Measurements from ENCODE around the gene TXNRD1. TPM values are rescaled to one million over a fixed set of nuclear protein-coding genes. Genes with fewer than 3 reads are reported as not detected.

The TXNRD1 gene
- total and polyA plus RNA-seq, 7 donors: 55.9 to 188 (median 121) TPM

DNA sequence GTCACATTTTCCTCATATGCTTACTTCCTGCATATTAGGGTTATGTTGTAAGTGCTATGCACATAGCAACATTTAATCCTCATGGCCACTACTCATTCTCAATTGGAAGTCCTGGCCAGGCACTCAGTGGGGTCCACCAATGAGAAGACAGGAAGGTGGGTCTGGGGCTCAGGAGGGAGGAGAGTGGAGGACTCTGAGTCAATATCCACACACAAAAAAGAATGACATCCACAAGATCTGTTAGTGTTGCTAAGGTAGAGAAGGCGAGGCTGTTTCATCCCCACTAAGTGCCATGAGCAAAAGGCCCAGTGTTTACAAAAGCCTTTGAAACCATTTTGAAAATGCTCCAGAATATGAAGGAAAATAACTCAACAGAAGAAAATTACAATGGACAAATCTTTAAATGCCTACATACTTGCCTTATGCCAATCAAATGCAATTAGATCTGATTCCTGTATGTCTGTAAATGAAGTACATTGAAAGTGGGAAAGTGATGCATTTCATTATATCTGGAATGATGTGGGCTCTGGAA lies 141.9 kb downstream of the TXNRD1 start:
- TF ChIP-seq, protein P1, sequence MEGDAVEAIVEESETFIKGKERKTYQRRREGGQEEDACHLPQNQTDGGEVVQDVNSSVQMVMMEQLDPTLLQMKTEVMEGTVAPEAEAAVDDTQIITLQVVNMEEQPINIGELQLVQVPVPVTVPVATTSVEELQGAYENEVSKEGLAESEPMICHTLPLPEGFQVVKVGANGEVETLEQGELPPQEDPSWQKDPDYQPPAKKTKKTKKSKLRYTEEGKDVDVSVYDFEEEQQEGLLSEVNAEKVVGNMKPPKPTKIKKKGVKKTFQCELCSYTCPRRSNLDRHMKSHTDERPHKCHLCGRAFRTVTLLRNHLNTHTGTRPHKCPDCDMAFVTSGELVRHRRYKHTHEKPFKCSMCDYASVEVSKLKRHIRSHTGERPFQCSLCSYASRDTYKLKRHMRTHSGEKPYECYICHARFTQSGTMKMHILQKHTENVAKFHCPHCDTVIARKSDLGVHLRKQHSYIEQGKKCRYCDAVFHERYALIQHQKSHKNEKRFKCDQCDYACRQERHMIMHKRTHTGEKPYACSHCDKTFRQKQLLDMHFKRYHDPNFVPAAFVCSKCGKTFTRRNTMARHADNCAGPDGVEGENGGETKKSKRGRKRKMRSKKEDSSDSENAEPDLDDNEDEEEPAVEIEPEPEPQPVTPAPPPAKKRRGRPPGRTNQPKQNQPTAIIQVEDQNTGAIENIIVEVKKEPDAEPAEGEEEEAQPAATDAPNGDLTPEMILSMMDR (IDR thresholded peaks at IDR 0.05): no peak
- TF ChIP-seq POLR2A (IDR thresholded peaks at IDR 0.05) (no peak), EP300 (IDR thresholded peaks at IDR 0.05) (no peak), POLR2AphosphoS5 (IDR thresholded peaks at IDR 0.05) (no peak)
- H3K36me3 ChIP-seq: peaks cover 0 to 27% (median 3%) of the 10 kb centered on the region in 4 donors
- peaks cover 0 to 10% (median 2%) of the 10 kb centered on the region in 4 donors for H3K4me1 ChIP-seq
- intact Hi-C loops (cut with DNase I): loop anchor here (5.0 kb wide), 1 partner anchor 155 kb away; no protein-coding TSS in a partner anchor
- peak overlapping the region in 1 of 4 donors; percentile 8 for H3K27ac ChIP-seq
- no peaks in the 10 kb centered on the region for H3K27me3 ChIP-seq
- 90 to 92% methylated on average over 1 of the region's 1 CpG for WGBS, 2 donors
- DNase-seq: peak; percentile 5
- no peak overlapping the region for H3K4me3 ChIP-seq
- peaks cover 0 to 4% (median 0%) of the 10 kb centered on the region in 4 donors for H3K9me3 ChIP-seq

DNA sequence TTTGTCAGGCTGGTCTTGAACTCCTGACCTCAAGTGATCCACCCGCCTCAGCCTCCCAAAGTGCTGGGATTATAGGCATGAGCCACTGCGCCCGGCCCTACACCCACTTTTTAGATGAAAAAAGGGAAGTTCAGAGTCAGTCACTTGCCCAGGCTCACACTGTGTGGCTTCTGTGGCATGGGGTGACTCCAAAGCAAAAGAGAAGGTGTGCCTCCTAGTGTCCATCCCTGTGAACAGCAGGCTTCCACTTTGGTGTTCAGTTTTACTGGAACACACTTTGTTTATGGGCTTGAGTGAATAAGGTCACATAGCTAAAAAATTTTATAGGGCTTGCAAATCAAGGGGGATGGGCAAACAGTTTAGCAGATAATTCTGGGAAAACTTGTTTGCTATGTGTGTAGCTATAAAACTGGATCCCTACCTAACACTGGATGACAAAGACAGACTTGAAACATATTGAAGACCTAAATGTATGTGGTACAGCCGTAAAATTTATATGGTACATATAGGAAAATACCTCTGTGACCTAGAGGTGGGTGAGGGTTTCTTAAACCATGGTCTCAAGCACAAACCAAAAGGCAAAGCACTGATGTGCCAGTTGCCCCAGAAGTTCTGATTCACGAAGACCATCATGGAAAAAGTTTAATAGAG lies 142.9 kb downstream of the TXNRD1 start:
- 47 to 63% methylated on average over 5 of the region's 5 CpGs for WGBS, 2 donors
- peaks cover 0 to 10% (median 2%) of the 10 kb centered on the region in 4 donors for H3K4me1 ChIP-seq
- peaks cover 0 to 20% (median under 1%) of the 10 kb centered on the region in 4 donors for H3K36me3 ChIP-seq
- H3K27me3 ChIP-seq: no peaks in the 10 kb centered on the region
- intact Hi-C loops (cut with DNase I): loop anchor here (1.0 to 5.0 kb wide), 2 partner anchors 143 to 156 kb away; partner anchors contain the start of gene TXNRD1
- peak; percentile 78 for DNase-seq
- TF ChIP-seq POLR2A (IDR thresholded peaks at IDR 0.05): no peak
- TF ChIP-seq EP300 (IDR thresholded peaks at IDR 0.05): no peak
- TF ChIP-seq, protein P1 (IDR thresholded peaks at IDR 0.05): peak; percentile 70 to 87 (median 80)
- peak in 2 of 4 donors; percentile 12 to 17 for TF ChIP-seq POLR2AphosphoS5 (IDR thresholded peaks at IDR 0.05)
- no peak overlapping the region for H3K27ac ChIP-seq
- H3K9me3 ChIP-seq: peaks cover 0 to 4% (median 0%) of the 10 kb centered on the region in 4 donors
- H3K4me3 ChIP-seq: no peak overlapping the region

DNA sequence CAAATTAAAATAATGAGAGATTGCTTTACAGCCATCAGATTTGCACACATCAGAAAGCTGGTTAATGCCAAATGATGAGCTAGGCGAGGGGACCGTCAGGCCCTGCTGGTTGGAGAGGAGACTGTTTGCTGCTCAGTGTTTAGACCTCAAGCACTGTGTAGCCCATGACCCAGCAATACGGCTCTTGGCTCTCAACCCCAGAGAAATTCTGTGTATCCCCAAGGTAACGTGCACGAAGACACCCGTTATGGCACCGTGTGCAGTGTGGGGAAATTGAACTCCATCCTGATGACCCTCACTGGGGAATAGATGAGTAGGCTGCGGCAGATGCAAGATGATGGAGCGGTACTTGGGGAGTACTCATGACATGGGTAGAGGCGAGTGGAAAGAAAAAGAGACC lies 143.6 kb downstream of the TXNRD1 start:
- TF ChIP-seq, protein P1 (IDR thresholded peaks at IDR 0.05): no peak
- no peak for TF ChIP-seq EP300 (IDR thresholded peaks at IDR 0.05)
- no peak for TF ChIP-seq POLR2A (IDR thresholded peaks at IDR 0.05)
- TF ChIP-seq POLR2AphosphoS5 (IDR thresholded peaks at IDR 0.05): no peak
- DNase-seq: peak; percentile 37
- H3K27me3 ChIP-seq: no peaks in the 10 kb centered on the region
- WGBS, 2 donors: 91 to 95% methylated on average over 10 of the region's 10 CpGs
- H3K36me3 ChIP-seq: peaks cover 0 to 12% (median 0%) of the 10 kb centered on the region in 4 donors
- no peak overlapping the region for H3K4me3 ChIP-seq
- intact Hi-C loops (cut with DNase I): loop anchor here (5.0 kb wide), 1 partner anchor 157 kb away; no protein-coding TSS in a partner anchor
- H3K9me3 ChIP-seq: peaks cover 0 to 4% (median 0%) of the 10 kb centered on the region in 4 donors
- no peak overlapping the region for H3K27ac ChIP-seq
- peaks cover 0 to 10% (median 2%) of the 10 kb centered on the region in 4 donors for H3K4me1 ChIP-seq

DNA sequence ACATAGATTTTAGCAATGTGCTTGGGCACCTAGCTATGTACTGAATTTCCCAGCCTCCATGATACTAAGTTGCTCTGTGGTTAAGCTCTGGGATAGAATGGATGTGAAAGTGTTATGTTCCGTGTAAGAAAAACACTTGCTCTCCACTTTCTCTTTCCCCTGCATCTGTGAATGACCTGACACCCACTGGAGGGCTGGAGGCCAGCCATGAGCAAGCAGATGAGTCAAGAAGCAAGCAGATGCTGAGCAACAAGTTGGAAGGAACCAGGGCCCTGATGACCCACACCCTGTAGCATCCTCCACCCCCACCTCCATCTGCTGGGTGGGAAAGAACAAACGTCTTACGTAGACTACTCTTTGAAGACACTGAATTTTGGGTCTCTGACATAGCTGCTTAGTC lies 144.6 kb downstream of the TXNRD1 start:
- Histone ChIP-seq H3K36me3 (peaks cover 0 to 3% (median 0%) of the 10 kb centered on the region in 4 donors), H3K27ac (no peak overlapping the region), H3K27me3 (no peaks in the 10 kb centered on the region), H3K4me3 (no peak overlapping the region), H3K9me3 (peaks cover 0 to 4% (median 0%) of the 10 kb centered on the region in 4 donors), H3K4me1 (peaks cover 0 to 10% (median 2%) of the 10 kb centered on the region in 4 donors)
- intact Hi-C loops (cut with DNase I): no loop called here
- TF ChIP-seq POLR2A (IDR thresholded peaks at IDR 0.05): no peak
- TF ChIP-seq, protein P1 (IDR thresholded peaks at IDR 0.05): no peak
- no peak for TF ChIP-seq EP300 (IDR thresholded peaks at IDR 0.05)
- no peak for TF ChIP-seq POLR2AphosphoS5 (IDR thresholded peaks at IDR 0.05)
- 95 to 97% methylated on average over 3 of the region's 3 CpGs for WGBS, 2 donors
- peak; percentile 48 for DNase-seq
